Ishikawa (cell line): Measurements from ENCODE around the gene USP49.

Source experiments
- CEBPB ChIP-seq: IDR thresholded peaks from 2 replicates; pipeline ENCODE4 v1.6.1; 2012
- CREB1 ChIP-seq: IDR thresholded peaks from 2 replicates; pipeline ENCODE4 v1.6.1; 2012; ENCODE audit warnings: low read depth
- EGR1 ChIP-seq: IDR thresholded peaks from 2 replicates; pipeline ENCODE4 v1.6.1; 2012
- EP300 ChIP-seq: IDR thresholded peaks from 2 replicates; pipeline ENCODE4 v1.6.1; 2012; ENCODE audit warnings: borderline replicate concordance
- FOXM1 ChIP-seq: IDR thresholded peaks from 2 replicates; pipeline ENCODE4 v1.6.1; 2012; ENCODE audit warnings: low read depth, borderline replicate concordance
- MAX ChIP-seq: IDR thresholded peaks from 2 replicates; pipeline ENCODE4 v1.6.1; 2012
- NFIC ChIP-seq: IDR thresholded peaks from 2 replicates; pipeline ENCODE4 v1.6.1; 2012
- RAD21 ChIP-seq: IDR thresholded peaks from 2 replicates; pipeline ENCODE4 v1.6.1; 2012; ENCODE audit warnings: low read depth
- REST ChIP-seq: IDR thresholded peaks from 2 replicates; pipeline ENCODE4 v1.6.1; 2012; ENCODE audit warnings: low read depth, mild to moderate bottlenecking
- TAF1 ChIP-seq: IDR thresholded peaks from 2 replicates; pipeline ENCODE4 v1.6.1; 2012; ENCODE audit warnings: low read depth, mild to moderate bottlenecking
- TCF12 ChIP-seq: IDR thresholded peaks from 2 replicates; pipeline ENCODE4 v1.6.1; 2012; ENCODE audit warnings: low read depth
- TEAD4 ChIP-seq: IDR thresholded peaks from 2 replicates; pipeline ENCODE4 v1.6.1; 2012
- USF1 ChIP-seq: IDR thresholded peaks from 2 replicates; pipeline ENCODE4 v1.6.1; 2012
- YY1 ChIP-seq: IDR thresholded peaks from 2 replicates; pipeline ENCODE4 v1.6.1; 2012; ENCODE audit warnings: low read depth
- ZBTB7A ChIP-seq: IDR thresholded peaks from 2 replicates; pipeline ENCODE4 v1.6.1; 2012; ENCODE audit warnings: low read depth

Gene USP49

GRCh38 chr6:41767112-41767833, 127.9 kb downstream of the USP49 start:
- TF ChIP-seq NFIC (peak; percentile 10; the same call in 1 of the 2 replicates), REST (no peak)

- TF ChIP-seq CEBPB (no peak), EGR1 (no peak), NFIC (no peak), TCF12 (no peak), REST (no peak), TEAD4 (no peak), EP300 (no peak), TAF1 (no peak), RAD21 (no peak), FOXM1 (no peak), YY1 (no peak), ZBTB7A (no peak), CREB1 (no peak), MAX (no peak), USF1 (no peak)
These were observed 131.7 kb downstream of the USP49 start for GRCh38 chr6:41763470-41763869.

GRCh38 chr6:41759905-41760579, 135.1 kb downstream of the USP49 start:
- TF ChIP-seq TEAD4 (no peak), EGR1 (no peak), USF1 (no peak), FOXM1 (no peak), TAF1 (no peak), EP300 (no peak), RAD21 (no peak), CEBPB (no peak), MAX (no peak), CREB1 (no peak), YY1 (no peak), REST (no peak)

DNA sequence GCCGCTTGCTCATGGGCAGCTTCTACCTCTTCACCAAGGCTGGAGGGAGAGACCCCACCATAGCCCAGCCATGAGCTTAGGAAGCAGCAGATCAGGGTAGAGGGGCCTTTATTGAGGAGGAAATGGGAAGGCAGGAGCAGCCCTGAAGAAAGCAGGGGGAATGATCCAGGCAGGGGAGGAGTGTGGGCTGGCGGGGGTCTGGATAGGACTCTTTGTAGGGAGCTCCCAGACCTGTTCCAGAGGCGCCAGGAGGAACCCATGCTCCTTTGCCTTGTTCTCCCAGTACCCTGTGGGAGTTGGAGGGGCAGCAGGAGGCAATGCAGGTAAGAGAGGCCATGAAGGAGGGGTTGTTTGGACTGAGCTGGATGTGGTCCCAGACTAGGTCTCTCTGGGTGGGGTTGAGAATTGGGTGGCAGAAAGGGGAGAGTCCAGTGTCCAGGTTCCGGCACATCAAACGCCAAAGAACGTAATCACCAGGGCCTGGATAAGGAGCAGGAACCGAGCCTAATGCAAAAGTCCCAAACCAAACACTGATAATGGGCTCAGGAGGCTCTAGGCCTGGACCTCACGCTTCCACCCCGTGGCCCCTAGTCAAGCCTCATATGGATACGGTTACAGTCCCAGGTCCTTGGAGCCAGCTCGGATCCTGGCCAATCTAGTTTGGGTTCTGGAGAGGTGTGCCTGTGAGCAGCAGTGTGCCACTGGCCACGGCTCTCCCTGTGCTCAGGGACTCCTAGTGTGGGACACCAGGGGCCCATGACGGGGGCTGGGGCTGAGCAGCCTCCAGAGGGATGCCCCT, 135.9 kb downstream of the USP49 start:
- TF ChIP-seq EP300 (no peak), CREB1 (no peak), NFIC (no peak), TAF1 (no peak), REST (no peak), CEBPB (no peak)
